Right cardiac atrium (tissue), 5 donors: Measurements from ENCODE around the gene CACNB1. TPM values are rescaled to one million over a fixed set of nuclear protein-coding genes. Genes with fewer than 3 reads are reported as not detected.
A peak's percentile ranks its signal among the peaks of the same experiment; 100 is the strongest.

Source experiments
- ATAC-seq, 2 donors: fragments of 200-7000 bp; cut with Tn5 transposase; one replicate each; pipeline versions ENCODE4 v1.8.0 to v1.9.1; 2020; ENCODE audit warnings: moderate library complexity in 2 of 2, mild to moderate bottlenecking in 1 of 2
- DNase-seq, 3 donors: peaks; one replicate each; pipeline ENCODE4 v3.0.0-alpha.2; 2020
- H3K27ac ChIP-seq: one replicate; pipeline ENCODE4 v1.5.1; 2013; ENCODE audit warnings: mild to moderate bottlenecking, low read length, control low read depth, moderate library complexity
- H3K27me3 ChIP-seq: one replicate; pipeline ENCODE4 v1.6.1; 2013; ENCODE audit not compliant: control insufficient read depth, insufficient read depth
- H3K4me1 ChIP-seq: one replicate; pipeline ENCODE4 v1.6.1; 2013; ENCODE audit warnings: low read length; ENCODE audit not compliant: control insufficient read depth, insufficient read depth
- H3K4me3 ChIP-seq: one replicate; pipeline ENCODE4 v1.5.1; 2013; ENCODE audit warnings: low read length, control low read depth
- H3K9me3 ChIP-seq: one replicate; pipeline ENCODE4 v1.6.1; 2013; ENCODE audit warnings: low read length; ENCODE audit not compliant: control insufficient read depth
- WGBS: extraction: QIAGEN DNeasy Blood & Tissue Kit; methylation state at CpG from one replicate; pipeline ENCODE4 v1.1.7; 2013; 5-methylcytosine and 5-hydroxymethylcytosine counted together
- intact Hi-C, 4 donors: fragments of 100-400 bp; cut with DNase I; formaldehyde crosslinking; loops; one replicate each; pipeline versions ENCODE4 v1.11.0 to v1.14.0; 2022 to 2023
- long read RNA-seq, 4 donors: library from polyadenylated mRNA; unstranded; transcript quantifications; one replicate each; pipeline ENCODE4 v2.0.0, GENCODE V29; 2020 to 2021
- polyA plus RNA-seq: library from polyadenylated mRNA; stranded (reverse); fragments of 200-250 nt; gene quantifications from one replicate; pipeline ENCODE4 v1.2.3, GENCODE V29; 2013
- total RNA-seq, 4 donors: library from RNA; stranded (reverse); fragmentation: NEBNext Ultra II Directional; extraction: Animal tissue kit (Norgen Biotek cat#: 25700); gene quantifications; one replicate each; pipeline ENCODE4 v1.2.1, GENCODE V29; 2021
- donor health status: healthy with polysubstance abuse.
- donor health status: DM: no; HTN: yes; CAD: no.
- donor health status: DM: no; HTN: no; CAD: no.
- donor health status: DM: no; HTN: yes; CAD: no; lungs with severe emphysema.
- donor health status: DM: yes; HTN: yes; CAD: no.

The CACNB1 gene
- total RNA-seq (10 to 100 TPM in 1 of 4 donors, 1 to 10 TPM in 3; 5.8 to 10.8 (median 8.0) TPM), polyA plus RNA-seq (6.4 TPM)
- long read RNA-seq, donor 1, transcript CACNB1-201 (13 exons, 1,889 nt): major isoform, 22 of 29 reads
- long read RNA-seq, donor 1, partial matches to known transcripts: 2 of 29 reads
- long read RNA-seq, donor 1, other reads (novel, unspliced or antisense): 4 of 29 reads
- long read RNA-seq, donor 2, transcript CACNB1-201 (13 exons, 1,889 nt): major isoform, 5 of 6 reads
- long read RNA-seq, donor 2, partial matches to known transcripts: 0 of 6 reads
- long read RNA-seq, donor 2, other reads (novel, unspliced or antisense): 1 of 6 reads
- long read RNA-seq, donor 3, transcript CACNB1-201 (13 exons, 1,889 nt): major isoform, 48 of 58 reads
- long read RNA-seq, donor 3, partial matches to known transcripts: 3 of 58 reads
- long read RNA-seq, donor 3, other reads (novel, unspliced or antisense): 6 of 58 reads
- long read RNA-seq, donor 4, transcript CACNB1-201 (13 exons, 1,889 nt): major isoform, 5 of 6 reads
- long read RNA-seq, donor 4, partial matches to known transcripts: 0 of 6 reads
- long read RNA-seq, donor 4, other reads (novel, unspliced or antisense): 1 of 6 reads

- peak; percentile 74 to 79 for ATAC-seq
- Histone ChIP-seq H3K4me1 (peaks cover 3% of the 10 kb centered on the region), H3K4me3 (peak within 1 kb of the TSS; percentile 66), H3K9me3 (no peaks in the 10 kb centered on the region), H3K27me3 (no peaks in the 10 kb centered on the region), H3K27ac (peak within 1 kb of the TSS; percentile 40)
- peak; percentile 84 to 92 (median 90) for DNase-seq
- intact Hi-C loops: no loop called here
- WGBS: 1% methylated on average over 55 of the region's 55 CpGs
Measured at GRCh38 chr17:39197380-39198185, at the start of gene CACNB1. Gene CACNB1 (minus strand): TSS chr17:39197669. CDS start chr17:39197495, 174 bp downstream.

- intact Hi-C loops: no loop called here
- Histone ChIP-seq H3K27me3 (no peaks in the 10 kb centered on the region), H3K4me3 (no peak overlapping the region), H3K27ac (no peak overlapping the region), H3K4me1 (no peaks in the 10 kb centered on the region), H3K9me3 (no peaks in the 10 kb centered on the region)
- WGBS: 47% methylated on average over 3 of the region's 3 CpGs
- ATAC-seq (no peak), DNase-seq (no peak)
Measured at GRCh38 chr17:39246274-39246673, 48.8 kb upstream of the CACNB1 start.

GRCh38 chr17:39244600-39245570 lies 47.4 kb upstream of the CACNB1 start:
- Histone ChIP-seq H3K4me1 (no peaks in the 10 kb centered on the region), H3K27me3 (no peaks in the 10 kb centered on the region), H3K4me3 (no peak overlapping the region), H3K27ac (no peak overlapping the region), H3K9me3 (no peaks in the 10 kb centered on the region)
- 39% methylated on average over 6 of the region's 6 CpGs for WGBS
- peak; percentile 79 to 93 (median 90) for DNase-seq
- ATAC-seq: peak; percentile 88 to 90
- intact Hi-C loops: loop anchor here in 1 of 4 donors (5.0 kb wide), 1 partner anchor 38 kb away; no protein-coding TSS in a partner anchor

GRCh38 chr17:39244016-39244599 lies 46.6 kb upstream of the CACNB1 start:
- intact Hi-C loops: loop anchor here in 1 of 4 donors (5.0 kb wide), 1 partner anchor 37 kb away; no protein-coding TSS in a partner anchor
- no peaks in the 10 kb centered on the region for H3K27me3 ChIP-seq
- no peak overlapping the region for H3K4me3 ChIP-seq
- ATAC-seq (peak; percentile 6 to 18), DNase-seq (no peak)
- no peak overlapping the region for H3K27ac ChIP-seq
- WGBS: 35% methylated on average over 11 of the region's 11 CpGs
- H3K4me1 ChIP-seq: no peaks in the 10 kb centered on the region
- H3K9me3 ChIP-seq: no peaks in the 10 kb centered on the region

GRCh38 chr17:39243155-39243554 lies 45.7 kb upstream of the CACNB1 start:
- no peak overlapping the region for H3K4me3 ChIP-seq
- DNase-seq: no peak
- intact Hi-C loops: loop anchor here in 1 of 4 donors (5.0 kb wide), 1 partner anchor 36 kb away; no protein-coding TSS in a partner anchor
- no peak overlapping the region for H3K27ac ChIP-seq
- ATAC-seq: no peak
- no peaks in the 10 kb centered on the region for H3K27me3 ChIP-seq
- H3K9me3 ChIP-seq: no peaks in the 10 kb centered on the region
- no peaks in the 10 kb centered on the region for H3K4me1 ChIP-seq
- 71% methylated on average over 8 of the region's 8 CpGs for WGBS

DNA sequence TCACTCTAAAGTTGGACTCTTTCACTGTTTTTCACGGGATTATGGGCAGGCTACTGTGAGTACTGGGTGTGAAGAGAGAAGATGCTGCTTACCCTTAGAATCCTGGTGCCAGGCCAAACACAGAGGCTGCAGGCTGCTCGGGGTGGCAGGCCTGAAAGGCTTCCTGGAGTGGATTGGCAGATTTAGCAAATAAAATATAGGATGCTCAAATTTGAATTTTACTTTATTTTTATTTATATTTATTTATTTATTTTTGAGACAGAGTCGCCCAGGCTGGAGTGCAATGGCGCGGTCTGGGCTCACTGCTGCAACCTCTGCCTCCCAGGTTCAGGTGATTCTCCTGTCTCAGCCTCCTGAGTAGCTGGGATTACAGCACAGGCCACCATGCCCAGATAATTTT lies 43.2 kb upstream of the CACNB1 start:
- ATAC-seq: no peak
- Histone ChIP-seq H3K9me3 (no peaks in the 10 kb centered on the region), H3K4me1 (no peaks in the 10 kb centered on the region), H3K27me3 (no peaks in the 10 kb centered on the region), H3K27ac (no peak overlapping the region), H3K4me3 (no peak overlapping the region)
- DNase-seq: no peak
- 85% methylated on average over 5 of the region's 5 CpGs for WGBS
- intact Hi-C loops: loop anchor here in 1 of 4 donors (5.0 kb wide), 1 partner anchor 33 kb away; no protein-coding TSS in a partner anchor

GRCh38 chr17:39239640-39240314 lies 42.3 kb upstream of the CACNB1 start:
- ATAC-seq: no peak
- peak in 2 of 3 donors; percentile 57 to 70 for DNase-seq
- 28% methylated on average over 16 of the region's 16 CpGs for WGBS
- Histone ChIP-seq H3K9me3 (no peaks in the 10 kb centered on the region), H3K4me3 (no peak overlapping the region), H3K27me3 (no peaks in the 10 kb centered on the region), H3K4me1 (no peaks in the 10 kb centered on the region), H3K27ac (no peak overlapping the region)
- intact Hi-C loops: loop anchor here in 3 of 4 donors (5.0 to 10.0 kb wide), 4 partner anchors 32 to 255 kb away; partner anchors contain the start of gene ARL5C (in 1 of the 3)

- DNase-seq: peak; percentile 50 to 74 (median 74)
- ATAC-seq: peak; percentile 47 to 53
- Histone ChIP-seq H3K9me3 (no peaks in the 10 kb centered on the region), H3K27me3 (no peaks in the 10 kb centered on the region), H3K4me1 (no peaks in the 10 kb centered on the region), H3K27ac (no peak overlapping the region), H3K4me3 (no peak overlapping the region)
- intact Hi-C loops: loop anchor here in 3 of 4 donors (5.0 to 10.0 kb wide), 3 partner anchors 74 to 254 kb away; partner anchors contain the start of gene ARL5C (in 1 of the 3)
- 30% methylated on average over 15 of the region's 15 CpGs for WGBS
Measured at GRCh38 chr17:39238311-39238972, 41.0 kb upstream of the CACNB1 start.

DNA sequence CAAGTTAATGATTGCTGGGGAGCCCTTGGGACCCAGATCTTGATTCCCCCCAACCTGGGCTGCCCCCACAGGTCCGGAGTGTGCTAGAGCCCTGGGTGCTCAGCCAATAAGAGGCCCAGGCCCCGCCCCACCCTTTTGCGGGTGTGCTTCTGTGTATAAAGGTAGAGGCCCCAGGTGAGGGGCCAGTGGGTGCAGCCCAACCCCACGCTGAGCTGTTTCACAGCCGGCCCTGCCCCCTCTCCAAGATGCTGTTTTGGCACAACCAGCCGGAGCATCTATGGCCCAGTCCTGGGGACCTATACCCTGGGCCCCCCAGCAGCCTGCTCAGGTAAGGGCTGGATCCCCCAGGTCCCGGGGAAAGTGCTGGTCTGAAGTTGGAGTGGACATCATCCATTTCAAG lies 40.1 kb upstream of the CACNB1 start:
- WGBS: 78% methylated on average over 7 of the region's 7 CpGs
- Histone ChIP-seq H3K27ac (no peak overlapping the region), H3K4me1 (no peaks in the 10 kb centered on the region), H3K9me3 (no peaks in the 10 kb centered on the region), H3K4me3 (no peak overlapping the region), H3K27me3 (no peaks in the 10 kb centered on the region)
- DNase-seq: no peak
- intact Hi-C loops: loop anchor here in 3 of 4 donors (5.0 to 10.0 kb wide), 3 partner anchors 73 to 253 kb away; partner anchors contain the start of gene ARL5C (in 1 of the 3)
- no peak for ATAC-seq
